WERI-Rb-1 (cell line): ENCODE data around the gene CCL19.
A peak's percentile ranks its signal among the peaks of the same experiment; 100 is the strongest.

Experiments
- DNase-seq: peaks from one replicate; pipeline ENCODE4 v3.0.0-alpha.2; 2020
- H3K27ac ChIP-seq: fragments of 250-450 bp; sonication (Bioruptor Pico); 2 replicates; pipeline ENCODE4 v1.5.1; 2020; ENCODE audit warnings: mild to moderate bottlenecking, moderate library complexity
- H3K27me3 ChIP-seq: fragments of 250-450 bp; sonication (Bioruptor Pico); 2 replicates; pipeline ENCODE4 v1.5.1; 2021; ENCODE audit warnings: mild to moderate bottlenecking, low read depth, moderate library complexity; ENCODE audit not compliant: insufficient read depth, severe bottlenecking
- H3K36me3 ChIP-seq: fragments of 250-450 bp; sonication (Bioruptor Pico); 2 replicates; pipeline ENCODE4 v1.5.1; 2020; ENCODE audit warnings: mild to moderate bottlenecking, moderate library complexity
- H3K4me3 ChIP-seq: 2 replicates; pipeline ENCODE4 v1.5.1; 2011; ENCODE audit warnings: low read depth, mild to moderate bottlenecking, control low read depth, low read length
- H3K9me3 ChIP-seq: fragments of 250-450 bp; sonication (Bioruptor Pico); 2 replicates; pipeline ENCODE4 v1.5.1; 2021; ENCODE audit warnings: mild to moderate bottlenecking, moderate library complexity; ENCODE audit not compliant: severe bottlenecking
- TF ChIP-seq, protein P1 (sequence below): IDR thresholded peaks from 2 replicates; pipeline ENCODE4 v1.5.1; 2011; ENCODE audit warnings: low read depth, mild to moderate bottlenecking, control low read depth, inconsistent platforms, low read length

CCL19 gene

DNA sequence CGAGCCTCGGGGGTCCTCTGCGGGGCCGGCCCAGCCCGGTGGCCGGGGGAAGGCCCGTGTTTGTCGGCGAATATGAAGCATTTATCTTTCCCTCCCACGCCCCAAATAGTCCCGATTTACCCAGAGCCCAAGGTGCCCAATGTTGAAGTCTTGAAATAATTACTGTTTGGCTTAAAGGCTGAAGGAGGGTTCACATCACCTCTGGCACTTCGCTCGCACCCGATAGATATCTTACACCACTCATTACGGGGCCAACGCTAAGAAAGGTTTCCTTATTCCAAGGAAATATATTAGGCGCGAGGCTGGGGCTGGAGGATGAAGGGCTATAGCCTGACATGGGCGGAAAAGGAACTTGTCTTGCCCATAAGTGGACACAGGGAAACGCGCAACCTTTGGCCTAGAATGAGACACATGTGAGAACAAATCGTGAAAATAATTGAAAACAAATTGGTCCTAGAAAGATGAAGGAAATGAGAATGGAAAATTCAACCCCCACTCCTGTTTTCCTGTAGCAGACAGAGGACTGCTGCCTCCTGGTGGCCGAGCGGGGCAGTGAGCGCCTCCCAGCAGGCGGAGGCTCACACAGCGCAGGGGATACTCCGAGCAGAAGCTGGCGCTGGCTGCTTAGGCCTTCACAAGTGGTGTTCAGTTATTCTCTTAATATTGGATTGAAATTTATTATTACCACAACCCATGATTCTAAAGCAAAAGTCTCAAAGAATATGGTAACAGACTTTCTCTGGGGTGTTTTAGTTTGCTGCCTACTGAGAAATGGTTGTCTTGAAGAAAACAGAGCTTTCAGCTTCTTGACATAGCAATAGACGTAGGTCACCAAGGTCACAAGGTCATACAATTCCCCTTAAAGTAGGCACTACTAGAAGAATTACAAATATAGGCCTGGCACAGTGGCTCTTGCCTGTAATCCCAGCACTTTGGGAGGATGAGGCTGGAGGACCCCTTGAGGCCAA, 11.0 kb upstream of the CCL19 start:
- H3K27ac ChIP-seq, result no peak overlapping the region
- H3K27me3 ChIP-seq, result no peaks in the 10 kb centered on the region
- peak overlapping the region; percentile 59 for H3K4me3 ChIP-seq
- no peaks in the 10 kb centered on the region for H3K36me3 ChIP-seq
- DNase-seq, result peak; percentile 81
- H3K9me3 ChIP-seq, result no peaks in the 10 kb centered on the region
- TF ChIP-seq, protein P1, sequence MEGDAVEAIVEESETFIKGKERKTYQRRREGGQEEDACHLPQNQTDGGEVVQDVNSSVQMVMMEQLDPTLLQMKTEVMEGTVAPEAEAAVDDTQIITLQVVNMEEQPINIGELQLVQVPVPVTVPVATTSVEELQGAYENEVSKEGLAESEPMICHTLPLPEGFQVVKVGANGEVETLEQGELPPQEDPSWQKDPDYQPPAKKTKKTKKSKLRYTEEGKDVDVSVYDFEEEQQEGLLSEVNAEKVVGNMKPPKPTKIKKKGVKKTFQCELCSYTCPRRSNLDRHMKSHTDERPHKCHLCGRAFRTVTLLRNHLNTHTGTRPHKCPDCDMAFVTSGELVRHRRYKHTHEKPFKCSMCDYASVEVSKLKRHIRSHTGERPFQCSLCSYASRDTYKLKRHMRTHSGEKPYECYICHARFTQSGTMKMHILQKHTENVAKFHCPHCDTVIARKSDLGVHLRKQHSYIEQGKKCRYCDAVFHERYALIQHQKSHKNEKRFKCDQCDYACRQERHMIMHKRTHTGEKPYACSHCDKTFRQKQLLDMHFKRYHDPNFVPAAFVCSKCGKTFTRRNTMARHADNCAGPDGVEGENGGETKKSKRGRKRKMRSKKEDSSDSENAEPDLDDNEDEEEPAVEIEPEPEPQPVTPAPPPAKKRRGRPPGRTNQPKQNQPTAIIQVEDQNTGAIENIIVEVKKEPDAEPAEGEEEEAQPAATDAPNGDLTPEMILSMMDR, result peak; percentile 89

DNA sequence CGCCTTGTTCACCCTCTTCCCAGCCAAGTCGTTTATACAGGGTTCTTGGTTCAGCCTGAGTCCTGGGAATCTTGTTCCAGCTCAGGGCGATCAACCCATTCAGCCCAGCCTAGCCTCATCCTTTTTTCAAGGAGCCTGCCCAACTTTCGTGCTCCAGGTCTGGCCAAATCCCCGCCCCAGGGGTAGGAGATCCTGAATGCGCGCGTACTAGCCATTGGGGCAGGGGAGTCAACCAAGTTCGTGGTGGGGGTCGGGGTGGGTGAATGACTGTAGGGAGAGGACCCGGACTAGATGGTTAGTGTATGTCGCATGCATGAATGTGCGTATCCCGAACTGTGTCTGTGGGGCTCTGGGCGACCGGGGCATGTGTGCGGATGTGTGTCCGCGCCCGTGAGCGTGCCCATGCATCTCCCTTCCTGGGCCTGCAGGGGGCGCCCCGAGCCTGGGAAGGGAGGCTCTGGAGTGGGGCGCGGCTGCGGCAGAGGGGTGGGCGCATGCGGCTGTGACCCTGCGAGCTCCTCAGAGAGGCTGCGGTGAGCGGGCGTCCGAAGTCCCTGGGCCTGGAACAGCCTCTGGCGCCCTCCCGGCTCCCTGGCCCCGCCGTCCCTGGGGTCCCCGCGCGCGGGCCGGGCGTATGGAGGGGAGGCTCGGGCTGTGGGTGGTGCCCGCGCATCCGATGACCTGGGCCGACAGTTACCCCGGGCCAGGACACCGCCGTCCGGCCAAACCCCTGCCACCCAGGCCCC, 10.1 kb upstream of the CCL19 start:
- Histone ChIP-seq H3K36me3 (no peaks in the 10 kb centered on the region), H3K9me3 (no peaks in the 10 kb centered on the region), H3K27me3 (no peaks in the 10 kb centered on the region), H3K27ac (no peak overlapping the region), H3K4me3 (peak overlapping the region; percentile 59)
- TF ChIP-seq, protein P1, result peak; percentile 79
- peak; percentile 70 for DNase-seq

DNA sequence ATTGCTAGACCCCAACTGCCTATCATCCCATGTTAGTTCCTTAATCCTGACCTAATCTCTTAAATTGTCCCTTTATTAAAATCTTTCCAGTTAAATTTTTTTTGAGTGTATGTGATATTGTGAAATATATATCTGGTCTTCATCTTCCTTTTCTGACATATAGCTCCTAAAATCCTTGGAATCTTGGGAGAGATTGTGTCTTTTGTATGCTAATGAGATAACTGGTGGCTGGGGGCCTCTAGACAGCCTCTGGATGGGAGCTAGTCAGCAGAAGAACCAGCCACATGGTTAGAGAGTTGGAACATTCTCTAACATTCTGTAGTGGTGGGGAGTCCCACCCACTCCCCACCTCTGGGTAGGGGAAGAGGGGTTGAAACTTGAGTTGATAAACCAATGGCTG, 3.7 kb upstream of the CCL19 start:
- no peaks in the 10 kb centered on the region for H3K9me3 ChIP-seq
- H3K27ac ChIP-seq, result no peak overlapping the region
- DNase-seq, result no peak
- TF ChIP-seq, protein P1, result no peak
- no peaks in the 10 kb centered on the region for H3K36me3 ChIP-seq
- no peaks in the 10 kb centered on the region for H3K27me3 ChIP-seq
- no peak overlapping the region for H3K4me3 ChIP-seq

DNA sequence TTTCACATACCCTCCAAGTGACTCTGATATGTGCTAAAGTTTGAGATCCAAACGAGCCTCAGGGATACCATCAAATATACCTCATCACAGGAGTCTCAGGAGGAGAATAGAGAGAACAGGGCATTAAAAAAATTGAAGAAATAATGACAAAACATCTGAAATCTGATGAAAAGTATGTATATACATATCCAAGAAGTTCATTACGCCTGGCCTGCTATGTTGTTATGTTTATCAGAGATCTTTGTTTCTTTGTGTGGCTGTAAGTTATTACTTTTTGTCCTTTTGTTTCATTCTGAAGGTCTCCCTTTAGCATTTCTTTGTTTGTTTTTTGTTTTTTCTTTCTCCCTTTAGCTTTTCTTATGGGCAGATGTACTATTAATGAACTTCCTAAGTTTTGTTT, 2.5 kb upstream of the CCL19 start:
- Histone ChIP-seq H3K9me3 (no peaks in the 10 kb centered on the region), H3K36me3 (no peaks in the 10 kb centered on the region), H3K27ac (no peak overlapping the region), H3K4me3 (no peak overlapping the region), H3K27me3 (no peaks in the 10 kb centered on the region)
- no peak for DNase-seq
- TF ChIP-seq, protein P1, result no peak

DNA sequence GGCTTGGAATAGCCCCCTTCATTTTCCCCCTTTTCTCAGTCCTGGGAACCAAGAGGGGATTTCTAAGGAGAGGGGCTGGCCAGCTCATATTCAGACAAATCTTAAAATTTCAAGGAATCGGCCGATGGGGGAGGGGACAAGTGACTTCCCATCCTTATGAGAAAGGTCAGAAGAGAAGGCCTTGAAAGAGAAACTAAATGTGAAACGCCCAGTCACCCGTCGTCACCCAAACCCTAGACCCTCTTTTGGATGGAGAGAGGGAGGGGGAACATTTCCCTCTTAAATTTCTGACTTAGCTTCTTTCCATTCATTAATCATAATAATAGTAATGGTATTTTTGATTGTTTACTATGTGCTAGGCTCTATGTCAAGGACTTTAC, 850 bp upstream of the CCL19 start:
- Histone ChIP-seq H3K9me3 (no peaks in the 10 kb centered on the region), H3K36me3 (no peaks in the 10 kb centered on the region), H3K27ac (no peak overlapping the region), H3K4me3 (no peak overlapping the region), H3K27me3 (no peaks in the 10 kb centered on the region)
- no peak for DNase-seq
- TF ChIP-seq, protein P1, result no peak
